Posterior cingulate gyrus (tissue), 11 donors: Measurements from ENCODE around the gene DNM3.
A peak's percentile ranks its signal among the peaks of the same experiment; 100 is the strongest.

ENCODE experiments used
- DNase-seq, 10 donors: peaks; one replicate each; pipeline versions ENCODE4 v3.0.0 to v3.0.0-alpha.2; 2020 to 2021; ENCODE audit warnings: mixed read lengths in 3 of 10
- intact Hi-C: fragments of 100-400 bp; cut with DNase I; formaldehyde crosslinking; loops from one replicate; pipeline ENCODE4 v1.15.1; 2023

The DNM3 gene

GRCh38 chr1:171961861-171962260, 120.6 kb downstream of the DNM3 start:
- DNase-seq: no peak
- intact Hi-C loops: no loop called here

GRCh38 chr1:171963762-171964161, 122.5 kb downstream of the DNM3 start:
- no peak for DNase-seq
- intact Hi-C loops: no loop called here

GRCh38 chr1:171965777-171966176, 124.5 kb downstream of the DNM3 start:
- intact Hi-C loops: no loop called here
- DNase-seq: no peak

- DNase-seq: no peak
- intact Hi-C loops: no loop called here
Measured at GRCh38 chr1:171966426-171967220, 125.3 kb downstream of the DNM3 start.

- no peak for DNase-seq
- intact Hi-C loops: no loop called here
Measured at GRCh38 chr1:171969226-171969625, 127.9 kb downstream of the DNM3 start.

GRCh38 chr1:171969813-171970212, 128.5 kb downstream of the DNM3 start:
- DNase-seq: no peak
- intact Hi-C loops: no loop called here

- intact Hi-C loops: no loop called here
- no peak for DNase-seq
Measured at GRCh38 chr1:171972846-171973245, 131.5 kb downstream of the DNM3 start.

GRCh38 chr1:171973421-171973820, 132.1 kb downstream of the DNM3 start:
- intact Hi-C loops: no loop called here
- DNase-seq: no peak

GRCh38 chr1:171981303-171981702, 140.0 kb downstream of the DNM3 start:
- intact Hi-C loops: loop anchor here (10.0 kb wide), 2 partner anchors 77 to 497 kb away; partner anchors contain the start of gene PRRC2C
- DNase-seq: no peak

- intact Hi-C loops: loop anchor here (2.0 to 10.0 kb wide), 3 partner anchors 79 to 499 kb away; partner anchors contain the start of genes DNM3 and PRRC2C
- DNase-seq: no peak
Measured at GRCh38 chr1:171983584-171983983, 142.3 kb downstream of the DNM3 start.

- intact Hi-C loops: loop anchor here (10.0 kb wide), 2 partner anchors 79 to 499 kb away; partner anchors contain the start of gene PRRC2C
- peak; percentile 15 to 84 (median 34) for DNase-seq
Measured at GRCh38 chr1:171984262-171984661, 143.0 kb downstream of the DNM3 start.

GRCh38 chr1:171984850-171985485, 143.7 kb downstream of the DNM3 start:
- intact Hi-C loops: loop anchor here (1.0 to 10.0 kb wide), 3 partner anchors 80 to 500 kb away; partner anchors contain the start of gene PRRC2C

GRCh38 chr1:171985639-171986038, 144.3 kb downstream of the DNM3 start:
- intact Hi-C loops: loop anchor here (1.0 to 10.0 kb wide), 3 partner anchors 81 to 501 kb away; partner anchors contain the start of gene PRRC2C
- DNase-seq: peak in 7 of 10 donors; percentile 8 to 83 (median 30)

More at GRCh38 chr1:171984850-171985485, 143.7 kb downstream of the DNM3 start:
- DNase-seq: no peak

- no peak for DNase-seq
- intact Hi-C loops: loop anchor here (10.0 kb wide), 2 partner anchors 84 to 504 kb away; partner anchors contain the start of gene PRRC2C
Measured at GRCh38 chr1:171988243-171988885, 147.1 kb downstream of the DNM3 start.

- no peak for DNase-seq
- intact Hi-C loops: no loop called here
Measured at GRCh38 chr1:171990371-171990770, 149.1 kb downstream of the DNM3 start.

GRCh38 chr1:171994293-171994692, 153.0 kb downstream of the DNM3 start:
- DNase-seq: no peak
- intact Hi-C loops: no loop called here

- intact Hi-C loops: no loop called here
- no peak for DNase-seq
Measured at GRCh38 chr1:171995573-171995972, 154.3 kb downstream of the DNM3 start.

GRCh38 chr1:171997936-171998335, 156.6 kb downstream of the DNM3 start:
- intact Hi-C loops: no loop called here
- no peak for DNase-seq

GRCh38 chr1:171998711-171999110, 157.4 kb downstream of the DNM3 start:
- intact Hi-C loops: no loop called here

GRCh38 chr1:171999756-172000155, 158.5 kb downstream of the DNM3 start:
- intact Hi-C loops: no loop called here
- DNase-seq: no peak

More at GRCh38 chr1:171998711-171999110, 157.4 kb downstream of the DNM3 start:
- no peak for DNase-seq

GRCh38 chr1:172001288-172001687, 160.0 kb downstream of the DNM3 start:
- no peak for DNase-seq
- intact Hi-C loops: no loop called here
